Measurements from ENCODE around the gene GNRH2. TPM values are rescaled to one million over a fixed set of nuclear protein-coding genes. Genes with fewer than 3 reads are reported as not detected.

GNRH2 gene
- 1.1 and 1.2 TPM in 2 replicates for total RNA-seq

GRCh38 chr20:3043322-3043721 is at the start of gene GNRH2:
TSS of gene GNRH2 (plus strand) at chr20:3043622. CDS start at chr20:3044415, 793 bp downstream.

GRCh38 chr20:3045816-3046676 is 2.6 kb downstream of the GNRH2 start, which contains the start of gene MRPS26:
TSS of gene MRPS26 (plus strand) at chr20:3046052. CDS start at chr20:3046069, 17 bp downstream.

GRCh38 chr20:3071610-3072529 is 28.4 kb downstream of the GNRH2 start, which contains the start of gene OXT:
TSS of gene OXT (plus strand) at chr20:3071620. CDS start at chr20:3071656, 36 bp downstream.

GRCh38 chr20:3084283-3084985 is 41.0 kb downstream of the GNRH2 start, which contains the start of gene AVP:
TSS of gene AVP (minus strand) at chr20:3084724. CDS start at chr20:3084674, 50 bp downstream.

Other genes starting within 250 kb of the GNRH2 start
- 2.2 and 2.3 TPM in 2 replicates for gene CPXM1, start 243.0 kb upstream of the GNRH2 start, total RNA-seq
- 0.37 TPM in 1 of 2 replicates, not detected in the other for gene C20orf141, start 228.6 kb upstream of the GNRH2 start, total RNA-seq
- gene TMEM239, start 227.3 kb upstream of the GNRH2 start, total RNA-seq, result under 0.01 TPM in 1 of 2 replicates, not detected in the other
- gene PCED1A, start 203.0 kb upstream of the GNRH2 start, total RNA-seq, result 19.0 and 27.9 TPM in 2 replicates
- 44.4 and 54.4 TPM in 2 replicates for gene VPS16, start 202.9 kb upstream of the GNRH2 start, total RNA-seq
- gene PTPRA, start 170.1 kb upstream of the GNRH2 start, total RNA-seq, result 47.0 and 50.8 TPM in 2 replicates
- 31.1 and 38.9 TPM in 2 replicates for gene MRPS26, start 2.4 kb downstream of the GNRH2 start, total RNA-seq
- gene OXT, start 28.0 kb downstream of the GNRH2 start, total RNA-seq, result 0.39 TPM in 1 of 2 replicates, not detected in the other
- gene AVP, start 41.1 kb downstream of the GNRH2 start, total RNA-seq, result not detected in 2 replicates
- 8.8 and 13.9 TPM in 2 replicates for gene FASTKD5, start 116.2 kb downstream of the GNRH2 start, total RNA-seq
- 4.0 and 4.3 TPM in 2 replicates for gene UBOX5, start 116.2 kb downstream of the GNRH2 start, total RNA-seq
- gene LZTS3, start 129.9 kb downstream of the GNRH2 start, total RNA-seq, result 2.5 and 2.6 TPM in 2 replicates
- 18.2 and 18.4 TPM in 2 replicates for gene DDRGK1, start 161.1 kb downstream of the GNRH2 start, total RNA-seq
- gene ITPA, start 165.9 kb downstream of the GNRH2 start, total RNA-seq, result 29.0 and 36.9 TPM in 2 replicates
- gene SLC4A11, start 195.6 kb downstream of the GNRH2 start, total RNA-seq, result 0.37 and 1.6 TPM in 2 replicates

Measured in subcutaneous preadipocyte (primary cell).